ENCODE data around the gene FBXL7.

The FBXL7 gene

GRCh38 chr5:15499528-15500324, at the start of gene FBXL7:
Gene FBXL7, plus strand, starts transcription at chr5:15500180.
- H3K9ac ChIP-seq (ENCODE audit: low read length) = peak within 1 kb of the TSS; percentile 21
- H3K4me3 ChIP-seq (ENCODE audit: low read length) = peak within 1 kb of the TSS; percentile 85

GRCh38 chr5:15450473-15450872, 49.5 kb upstream of the FBXL7 start:
- Histone ChIP-seq H3K27me3 (ENCODE audit: control insufficient read depth, insufficient read depth, low read length) (no peaks in the 10 kb centered on the region), H3K36me3 (ENCODE audit: control insufficient read depth, low read depth, low read length) (no peaks in the 10 kb centered on the region), H3K9me3 (ENCODE audit: control insufficient read depth, low read depth, low read length) (no peaks in the 10 kb centered on the region), H3K9ac (ENCODE audit: low read length) (no peak overlapping the region), H3K27ac (ENCODE audit: low read length) (no peak overlapping the region), H3K4me1 (ENCODE audit: control insufficient read depth, low read depth, low read length) (no peaks in the 10 kb centered on the region), H3K4me3 (ENCODE audit: low read length) (no peak overlapping the region)

More at GRCh38 chr5:15499528-15500324, at the start of gene FBXL7:
- Histone ChIP-seq H3K27ac (ENCODE audit: low read length) (no peak within 1 kb of the TSS), H3K27me3 (ENCODE audit: control insufficient read depth, insufficient read depth, low read length) (peaks cover 7% of the 10 kb centered on the region), H3K4me1 (ENCODE audit: control insufficient read depth, low read depth, low read length) (peaks cover 10% of the 10 kb centered on the region), H3K9me3 (ENCODE audit: control insufficient read depth, low read depth, low read length) (no peaks in the 10 kb centered on the region), H3K36me3 (ENCODE audit: control insufficient read depth, low read depth, low read length) (no peaks in the 10 kb centered on the region)

DNA sequence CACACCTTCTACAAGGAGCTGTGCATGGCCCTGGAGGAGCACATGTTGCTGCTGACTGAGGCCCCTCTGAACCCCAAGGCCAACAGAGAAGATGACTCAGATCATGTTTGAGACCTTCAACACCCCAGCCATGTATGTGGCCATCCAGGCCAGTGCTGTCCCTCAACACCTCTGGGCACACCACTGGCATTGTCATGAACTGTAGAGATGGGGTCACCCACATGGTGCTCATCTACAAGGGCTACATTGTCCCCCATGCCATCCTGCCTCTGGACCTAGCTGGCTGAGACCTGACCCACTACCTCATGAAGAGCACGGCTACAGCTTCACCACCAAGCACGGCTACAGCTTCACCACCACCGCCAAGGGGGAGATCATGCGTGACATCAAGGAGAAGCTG, 49.0 kb upstream of the FBXL7 start:
- H3K4me1 ChIP-seq (ENCODE audit: control insufficient read depth, low read depth, low read length) = no peaks in the 10 kb centered on the region
- no peak overlapping the region for H3K4me3 ChIP-seq (ENCODE audit: low read length)
- no peak overlapping the region for H3K27ac ChIP-seq (ENCODE audit: low read length)
- H3K27me3 ChIP-seq (ENCODE audit: control insufficient read depth, insufficient read depth, low read length) = no peaks in the 10 kb centered on the region
- H3K36me3 ChIP-seq (ENCODE audit: control insufficient read depth, low read depth, low read length) = no peaks in the 10 kb centered on the region
- no peak overlapping the region for H3K9ac ChIP-seq (ENCODE audit: low read length)
- no peaks in the 10 kb centered on the region for H3K9me3 ChIP-seq (ENCODE audit: control insufficient read depth, low read depth, low read length)

DNA sequence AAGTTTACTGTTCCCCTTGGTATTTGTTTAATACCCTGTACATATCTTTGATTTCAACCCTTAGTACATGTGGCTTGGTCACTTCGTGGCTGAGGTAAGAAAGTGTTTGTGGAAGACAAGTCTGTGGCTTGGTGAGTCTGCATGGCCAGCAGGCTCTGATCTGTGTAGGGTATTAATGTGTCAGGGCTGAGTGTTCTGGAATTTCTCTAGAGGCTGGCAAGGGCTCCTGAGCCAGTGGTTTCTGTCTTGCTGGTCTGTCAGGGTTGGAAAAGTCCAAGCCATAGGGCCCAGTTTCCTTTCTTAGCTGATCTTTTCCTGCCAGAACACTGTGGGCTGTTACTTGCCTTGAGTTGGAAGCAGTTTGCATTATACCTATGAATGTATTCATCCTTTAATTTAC, 48.0 kb upstream of the FBXL7 start:
- H3K9ac ChIP-seq (ENCODE audit: low read length) = no peak overlapping the region
- H3K27me3 ChIP-seq (ENCODE audit: control insufficient read depth, insufficient read depth, low read length) = no peaks in the 10 kb centered on the region
- H3K36me3 ChIP-seq (ENCODE audit: control insufficient read depth, low read depth, low read length) = no peaks in the 10 kb centered on the region

DNA sequence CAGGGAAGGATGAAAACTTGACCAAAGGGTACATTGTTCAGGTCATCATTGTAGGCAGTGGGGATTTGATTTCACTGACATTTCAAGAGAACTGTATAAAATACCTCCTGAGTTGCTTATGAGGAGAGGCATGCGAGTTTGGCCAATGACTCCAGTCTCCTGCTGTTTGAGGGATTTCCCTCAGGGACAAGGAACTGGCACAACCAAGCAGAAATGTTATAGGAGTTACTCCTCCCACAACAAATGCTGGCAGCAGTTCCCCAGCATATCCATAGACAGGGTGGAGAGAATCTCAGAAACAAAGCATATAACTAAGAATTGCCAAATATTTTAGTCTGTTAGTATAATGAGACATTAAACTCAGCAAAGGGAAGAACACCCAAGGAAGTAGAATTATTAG, 47.2 kb upstream of the FBXL7 start:
- H3K27ac ChIP-seq (ENCODE audit: low read length) = no peak overlapping the region
- H3K9me3 ChIP-seq (ENCODE audit: control insufficient read depth, low read depth, low read length) = no peaks in the 10 kb centered on the region
- no peaks in the 10 kb centered on the region for H3K27me3 ChIP-seq (ENCODE audit: control insufficient read depth, insufficient read depth, low read length)
- no peak overlapping the region for H3K9ac ChIP-seq (ENCODE audit: low read length)
- H3K36me3 ChIP-seq (ENCODE audit: control insufficient read depth, low read depth, low read length) = no peaks in the 10 kb centered on the region
- no peak overlapping the region for H3K4me3 ChIP-seq (ENCODE audit: low read length)
- H3K4me1 ChIP-seq (ENCODE audit: control insufficient read depth, low read depth, low read length) = no peaks in the 10 kb centered on the region

More for the DNA sequence above, 48.0 kb upstream of the FBXL7 start:
- Histone ChIP-seq H3K9me3 (ENCODE audit: control insufficient read depth, low read depth, low read length) (no peaks in the 10 kb centered on the region), H3K4me3 (ENCODE audit: low read length) (no peak overlapping the region), H3K4me1 (ENCODE audit: control insufficient read depth, low read depth, low read length) (no peaks in the 10 kb centered on the region), H3K27ac (ENCODE audit: low read length) (no peak overlapping the region)

- Histone ChIP-seq H3K36me3 (ENCODE audit: control insufficient read depth, low read depth, low read length) (no peaks in the 10 kb centered on the region), H3K9me3 (ENCODE audit: control insufficient read depth, low read depth, low read length) (no peaks in the 10 kb centered on the region), H3K4me1 (ENCODE audit: control insufficient read depth, low read depth, low read length) (no peaks in the 10 kb centered on the region), H3K9ac (ENCODE audit: low read length) (no peak overlapping the region), H3K27me3 (ENCODE audit: control insufficient read depth, insufficient read depth, low read length) (no peaks in the 10 kb centered on the region), H3K27ac (ENCODE audit: low read length) (no peak overlapping the region), H3K4me3 (ENCODE audit: low read length) (no peak overlapping the region)
Observed at GRCh38 chr5:15459200-15459599, 40.8 kb upstream of the FBXL7 start.

DNA sequence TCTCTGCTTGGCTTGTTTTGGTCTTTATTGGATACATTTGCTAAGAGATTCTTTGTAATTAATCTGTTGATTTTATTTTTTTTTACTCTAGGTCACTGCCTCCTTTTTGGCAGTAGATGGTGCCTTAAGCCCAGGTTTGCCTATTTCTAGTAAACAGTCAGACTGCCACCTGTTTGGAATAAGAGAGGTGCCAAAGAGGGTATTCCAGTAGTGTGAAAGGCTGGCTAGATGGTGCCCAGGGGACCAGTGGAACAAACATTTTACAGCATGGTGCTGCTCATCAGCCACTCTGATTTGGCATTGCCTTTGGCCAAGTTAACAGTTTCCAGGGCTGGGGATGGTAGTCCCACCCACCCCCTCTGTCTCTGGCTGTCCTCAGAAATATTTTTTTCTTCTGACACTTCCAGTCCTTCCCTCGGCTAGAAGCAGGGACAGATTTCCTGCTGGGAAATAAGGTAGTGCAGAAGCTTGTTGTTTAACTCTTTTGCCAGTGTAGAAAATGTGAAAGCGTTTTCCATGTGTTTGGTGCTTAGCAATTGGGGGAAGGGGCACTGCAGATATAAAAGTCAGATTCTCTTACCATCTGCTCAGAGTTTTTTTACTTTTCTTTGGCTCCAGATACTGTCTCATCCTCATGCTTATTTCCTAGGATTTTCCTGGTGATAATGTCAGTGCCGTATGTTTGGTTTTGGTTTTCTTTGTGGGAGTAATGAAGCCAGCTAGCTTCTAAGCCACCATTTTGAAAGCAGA, 36.6 kb upstream of the FBXL7 start:
- H3K27me3 ChIP-seq (ENCODE audit: control insufficient read depth, insufficient read depth, low read length) = no peaks in the 10 kb centered on the region
- no peaks in the 10 kb centered on the region for H3K9me3 ChIP-seq (ENCODE audit: control insufficient read depth, low read depth, low read length)
- no peaks in the 10 kb centered on the region for H3K4me1 ChIP-seq (ENCODE audit: control insufficient read depth, low read depth, low read length)
- H3K27ac ChIP-seq (ENCODE audit: low read length) = no peak overlapping the region
- H3K4me3 ChIP-seq (ENCODE audit: low read length) = no peak overlapping the region
- no peak overlapping the region for H3K9ac ChIP-seq (ENCODE audit: low read length)
- H3K36me3 ChIP-seq (ENCODE audit: control insufficient read depth, low read depth, low read length) = no peaks in the 10 kb centered on the region

DNA sequence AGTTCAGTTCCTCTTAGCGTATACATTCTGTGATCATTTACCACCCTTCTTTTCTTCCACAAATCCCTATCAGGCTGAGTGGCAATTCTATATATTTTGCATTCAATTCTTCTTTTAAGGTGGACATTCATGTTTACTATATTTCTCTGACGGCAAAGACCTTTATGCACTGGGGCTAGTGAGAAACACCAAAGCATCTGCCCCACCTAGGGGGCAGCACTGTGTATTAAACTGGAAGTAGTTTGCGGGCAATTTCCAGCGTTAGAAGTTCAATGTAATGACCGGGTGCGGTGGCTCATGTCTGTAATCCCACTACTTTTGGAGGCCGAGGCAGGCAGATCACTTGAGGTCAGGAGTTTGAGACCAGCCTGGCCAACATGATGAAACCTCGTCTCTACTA, 27.9 kb upstream of the FBXL7 start:
- H3K4me1 ChIP-seq (ENCODE audit: control insufficient read depth, low read depth, low read length) = no peaks in the 10 kb centered on the region
- H3K4me3 ChIP-seq (ENCODE audit: low read length) = no peak overlapping the region
- H3K9ac ChIP-seq (ENCODE audit: low read length) = no peak overlapping the region
- no peaks in the 10 kb centered on the region for H3K27me3 ChIP-seq (ENCODE audit: control insufficient read depth, insufficient read depth, low read length)
- H3K36me3 ChIP-seq (ENCODE audit: control insufficient read depth, low read depth, low read length) = no peaks in the 10 kb centered on the region
- H3K9me3 ChIP-seq (ENCODE audit: control insufficient read depth, low read depth, low read length) = no peaks in the 10 kb centered on the region
- no peak overlapping the region for H3K27ac ChIP-seq (ENCODE audit: low read length)

DNA sequence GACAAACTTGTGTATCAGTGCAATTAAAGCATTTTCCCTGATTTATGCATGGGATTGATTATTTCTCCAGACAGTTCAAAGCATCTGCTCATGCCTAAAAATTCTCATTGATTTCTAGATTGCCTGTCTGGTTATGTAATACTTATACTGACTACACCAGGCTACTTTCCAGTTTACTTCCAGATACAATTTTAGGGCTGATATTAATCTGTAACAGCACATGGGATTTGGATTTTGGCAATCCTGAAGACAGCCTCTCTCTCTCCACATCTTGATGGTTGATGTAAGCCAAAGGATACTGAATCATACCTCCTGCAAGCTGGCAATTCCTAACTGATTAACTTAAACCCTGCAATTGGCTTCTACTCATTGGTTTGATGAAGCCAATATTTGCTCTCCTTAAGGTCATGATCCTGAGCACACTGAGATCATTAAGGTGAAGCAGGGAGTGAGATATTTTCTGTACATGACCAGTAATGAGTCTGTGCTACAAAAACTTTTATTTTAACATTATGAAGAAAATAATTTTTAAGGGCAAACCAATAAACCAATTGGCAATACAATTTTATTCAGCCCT, 25.7 kb upstream of the FBXL7 start:
- Histone ChIP-seq H3K27me3 (ENCODE audit: control insufficient read depth, insufficient read depth, low read length) (no peaks in the 10 kb centered on the region), H3K27ac (ENCODE audit: low read length) (no peak overlapping the region), H3K9me3 (ENCODE audit: control insufficient read depth, low read depth, low read length) (no peaks in the 10 kb centered on the region), H3K4me3 (ENCODE audit: low read length) (no peak overlapping the region), H3K4me1 (ENCODE audit: control insufficient read depth, low read depth, low read length) (no peaks in the 10 kb centered on the region), H3K36me3 (ENCODE audit: control insufficient read depth, low read depth, low read length) (no peaks in the 10 kb centered on the region), H3K9ac (ENCODE audit: low read length) (no peak overlapping the region)

- Histone ChIP-seq H3K9me3 (ENCODE audit: control insufficient read depth, low read depth, low read length) (no peaks in the 10 kb centered on the region), H3K4me1 (ENCODE audit: control insufficient read depth, low read depth, low read length) (no peaks in the 10 kb centered on the region), H3K27me3 (ENCODE audit: control insufficient read depth, insufficient read depth, low read length) (no peaks in the 10 kb centered on the region), H3K27ac (ENCODE audit: low read length) (no peak overlapping the region), H3K36me3 (ENCODE audit: control insufficient read depth, low read depth, low read length) (no peaks in the 10 kb centered on the region), H3K9ac (ENCODE audit: low read length) (no peak overlapping the region), H3K4me3 (ENCODE audit: low read length) (no peak overlapping the region)
Observed at GRCh38 chr5:15475367-15475766, 24.6 kb upstream of the FBXL7 start.

GRCh38 chr5:15476977-15477376, 23.0 kb upstream of the FBXL7 start:
- no peak overlapping the region for H3K27ac ChIP-seq (ENCODE audit: low read length)
- no peaks in the 10 kb centered on the region for H3K27me3 ChIP-seq (ENCODE audit: control insufficient read depth, insufficient read depth, low read length)

More at GRCh38 chr5:15476977-15477376, 23.0 kb upstream of the FBXL7 start:
- H3K9me3 ChIP-seq (ENCODE audit: control insufficient read depth, low read depth, low read length) = no peaks in the 10 kb centered on the region
- H3K4me1 ChIP-seq (ENCODE audit: control insufficient read depth, low read depth, low read length) = no peaks in the 10 kb centered on the region
- H3K9ac ChIP-seq (ENCODE audit: low read length) = no peak overlapping the region
- H3K4me3 ChIP-seq (ENCODE audit: low read length) = no peak overlapping the region
- H3K36me3 ChIP-seq (ENCODE audit: control insufficient read depth, low read depth, low read length) = no peaks in the 10 kb centered on the region

Data from iPS-18a (cell line).